SIG-M5 treated with dmso at 0.1 percent for 504 hours (cell line): ENCODE measurements around the gene NKX2-3.

Experiments
- DNase-seq: peaks from one replicate; lab custom pipeline; 2025; ENCODE audit not compliant: unreplicated experiment; lab: John Stamatoyannopoulos, UW

Gene NKX2-3

DNA sequence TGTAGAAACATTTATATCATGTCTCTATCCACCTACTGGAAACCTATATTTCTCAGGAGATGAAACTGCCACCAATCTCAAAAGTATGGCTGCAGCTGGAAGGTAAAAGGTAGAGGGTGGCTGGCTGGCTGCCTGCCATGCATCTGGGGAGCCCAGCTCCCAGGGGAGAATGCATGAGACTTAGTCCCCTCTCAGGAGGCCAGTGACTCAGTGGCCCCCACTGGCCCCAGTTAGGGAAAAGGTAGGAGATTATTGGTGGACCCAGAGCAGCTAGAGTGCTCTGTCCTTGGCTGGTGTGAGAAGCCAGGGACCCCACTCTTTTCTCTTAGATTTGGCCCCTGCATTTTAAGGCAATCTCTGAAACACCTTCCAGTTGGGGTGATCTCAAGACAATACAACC, 6.8 kb upstream of the NKX2-3 start:
- no peak for DNase-seq

DNA sequence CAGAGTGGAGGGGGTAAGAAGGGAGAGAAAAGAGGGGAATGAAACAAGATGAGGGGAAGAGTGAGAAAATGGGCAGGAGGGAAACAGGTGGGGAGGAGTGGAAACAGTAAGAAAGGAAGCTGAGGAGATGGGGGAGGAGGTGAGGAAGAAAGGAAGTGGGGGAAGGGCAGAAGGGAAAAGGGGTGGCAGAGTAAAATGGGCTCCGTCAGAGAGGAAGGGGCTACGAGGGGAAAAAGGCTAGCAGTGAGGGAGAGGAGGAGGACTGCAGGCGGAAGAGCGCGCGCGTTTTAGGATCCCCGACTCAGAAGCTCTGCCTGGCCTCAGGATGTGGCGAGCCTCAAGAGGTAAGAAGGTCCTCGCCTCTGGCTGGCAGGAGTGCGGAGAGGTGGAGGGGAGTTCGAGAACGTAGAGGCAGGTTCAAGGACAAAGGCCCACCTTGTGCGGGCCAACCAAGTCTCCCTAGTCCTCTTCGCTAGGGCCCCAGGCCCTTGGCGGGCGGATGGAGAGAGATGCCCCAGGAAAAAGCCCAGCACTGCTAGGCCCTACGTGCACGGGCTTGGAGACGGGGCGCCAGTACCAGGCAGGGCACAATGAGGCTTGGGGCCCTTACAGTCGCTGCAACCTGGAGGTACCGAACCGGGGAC, 5.8 kb upstream of the NKX2-3 start:
- no peak for DNase-seq

DNA sequence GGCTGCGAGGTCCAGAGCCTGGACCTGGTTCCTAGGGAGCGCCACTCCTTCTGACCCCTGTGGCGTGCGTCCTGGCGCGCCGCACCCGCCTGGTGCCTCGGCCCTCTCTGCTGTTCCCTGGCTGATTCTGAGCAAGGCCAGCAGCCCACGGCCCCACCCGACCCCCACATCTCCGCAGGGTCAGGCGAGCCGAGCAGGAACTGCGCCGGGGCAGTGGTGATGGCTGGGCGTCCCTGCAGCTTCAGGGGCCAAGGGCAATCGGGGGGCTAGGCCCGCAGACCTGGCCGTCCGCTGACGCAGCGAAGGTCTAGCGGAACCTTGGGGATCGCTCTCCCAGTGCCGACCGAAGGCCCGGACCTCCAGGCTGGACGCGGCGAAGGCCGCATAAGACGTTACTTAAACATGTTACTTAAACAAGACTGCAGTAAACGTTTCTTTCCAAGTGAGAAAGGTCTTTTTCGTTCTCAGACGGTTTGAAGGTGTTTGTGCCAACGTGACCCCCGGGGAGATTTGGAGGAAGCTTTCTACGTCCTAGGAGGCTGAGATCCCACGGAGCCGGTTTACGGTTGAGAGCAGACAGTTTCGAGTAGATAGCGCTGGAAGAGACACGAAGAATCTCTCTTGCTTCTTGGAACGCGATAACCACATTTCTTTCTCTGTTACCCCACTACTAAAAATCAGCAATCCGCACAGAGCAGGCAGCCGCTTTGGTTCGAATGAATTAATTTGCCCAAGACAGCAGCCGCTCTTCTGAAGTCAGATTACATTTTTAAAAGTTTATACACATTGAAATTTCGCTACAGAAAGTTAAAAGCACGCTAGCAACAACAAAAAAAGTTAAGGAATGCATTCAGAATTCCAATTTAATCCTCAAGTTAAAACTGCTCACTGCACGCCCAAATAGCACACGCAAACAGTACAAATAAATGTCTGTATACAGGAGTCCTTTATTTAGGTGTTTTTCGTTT, 4.9 kb upstream of the NKX2-3 start:
- DNase-seq: no peak

DNA sequence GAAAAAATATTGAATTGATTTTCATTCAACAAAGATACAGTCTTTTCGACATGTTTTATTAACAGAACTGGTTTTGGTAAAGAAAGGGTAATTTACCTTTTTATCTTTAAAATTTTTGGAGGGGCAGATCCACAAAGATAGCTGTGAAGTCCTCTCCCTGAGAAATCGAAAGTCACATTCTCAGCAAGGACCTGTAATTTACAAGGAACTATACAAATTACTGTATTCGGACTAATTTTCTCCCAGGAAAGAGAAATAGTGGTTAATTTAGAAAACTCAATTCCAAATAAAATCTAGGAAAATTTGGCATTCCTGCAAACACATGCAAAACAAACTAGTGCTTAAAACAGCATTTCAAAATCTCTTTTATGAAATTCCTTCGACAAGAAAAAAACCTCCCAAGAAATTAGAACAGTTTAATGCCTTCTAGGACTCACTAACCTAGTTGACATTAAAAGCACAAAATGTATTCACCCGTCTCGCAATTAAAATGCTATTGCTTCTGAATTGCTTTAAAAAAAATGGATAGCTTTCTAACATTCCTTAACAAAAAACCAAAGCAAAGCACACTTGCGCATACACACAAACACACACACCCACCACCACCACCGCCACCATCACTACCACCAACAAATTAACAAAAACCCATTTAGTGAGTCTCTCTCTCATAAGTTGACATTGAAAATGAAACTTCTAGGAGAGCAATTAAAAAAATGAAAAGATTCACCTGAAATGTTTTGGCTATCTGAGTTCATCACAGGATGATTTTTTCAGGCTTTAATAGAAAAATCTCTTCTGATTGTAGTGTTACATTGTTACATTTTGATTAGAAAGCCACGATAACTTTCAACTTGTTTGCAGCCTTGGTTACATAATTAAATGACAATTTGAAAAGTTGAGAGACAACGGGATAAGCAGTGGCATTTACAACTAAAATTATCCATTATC, 4.0 kb upstream of the NKX2-3 start:
- DNase-seq: no peak

DNA sequence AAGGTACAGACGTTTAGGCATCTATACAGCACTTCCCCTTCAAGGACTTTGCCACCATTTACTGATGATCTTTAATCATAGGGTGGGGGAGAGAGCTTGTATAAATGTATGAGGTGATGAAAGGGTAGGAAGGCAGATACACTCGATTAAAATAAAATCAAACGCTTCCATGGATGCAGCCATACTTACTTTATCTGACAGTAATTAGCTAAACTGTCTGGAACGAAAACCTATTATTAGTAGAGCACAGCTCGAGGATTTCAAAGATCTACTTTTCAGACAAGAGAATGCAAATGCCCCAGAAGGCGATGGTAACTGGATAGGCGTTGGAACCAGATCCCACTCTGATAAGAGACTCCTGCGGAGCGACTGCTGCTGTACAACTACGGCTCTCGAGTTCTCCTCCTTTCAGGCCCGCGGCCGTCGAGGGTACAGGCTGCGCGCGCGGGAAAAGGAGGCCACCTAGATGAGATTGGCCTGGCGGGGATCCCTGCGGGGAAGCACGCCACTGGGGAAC, 3.1 kb upstream of the NKX2-3 start:
- no peak for DNase-seq

DNA sequence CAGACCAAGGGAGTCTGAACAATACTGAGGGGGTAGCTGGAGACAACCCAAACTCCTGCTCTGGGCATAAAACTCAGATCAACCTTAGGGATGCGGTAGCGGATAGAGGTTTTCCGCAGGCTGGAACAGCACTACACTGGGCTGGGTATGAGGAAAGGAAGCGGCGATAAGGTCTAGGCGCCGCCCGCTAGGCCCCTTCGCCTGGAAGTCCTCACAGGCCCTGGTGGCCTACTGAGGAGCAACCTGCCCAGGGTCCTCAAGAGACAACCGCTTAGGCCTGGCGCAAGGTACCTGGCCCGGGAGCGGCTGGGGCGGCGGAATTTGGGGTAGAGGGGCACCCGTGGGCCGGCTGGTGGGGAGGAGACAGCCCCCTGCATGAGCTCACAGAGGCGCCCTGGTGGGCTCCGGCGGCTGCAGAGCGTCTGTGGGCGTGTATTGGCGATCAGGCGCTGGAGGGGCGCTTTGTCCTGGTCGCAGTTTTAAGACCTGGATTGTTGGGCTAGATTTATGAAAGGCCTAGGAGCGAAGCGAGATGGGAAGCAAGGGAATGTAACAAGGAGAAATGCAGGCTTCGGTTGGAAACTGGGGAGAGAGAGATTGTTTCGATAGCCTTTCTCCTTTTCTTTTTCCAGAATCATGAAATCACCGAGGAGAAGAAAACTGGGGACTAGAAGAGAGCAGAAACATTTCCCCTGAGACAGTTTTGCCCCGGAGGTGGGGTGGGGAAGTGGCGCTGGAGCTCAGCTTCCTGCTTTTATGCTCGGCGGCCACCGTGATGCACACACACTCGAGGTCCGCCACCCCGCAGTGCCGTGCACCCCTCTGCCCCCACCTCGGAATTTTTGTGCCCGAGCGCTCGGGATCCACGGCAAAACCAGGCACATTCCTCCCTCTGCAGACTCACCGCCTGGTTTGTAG, 2.4 kb upstream of the NKX2-3 start:
- DNase-seq: no peak

DNA sequence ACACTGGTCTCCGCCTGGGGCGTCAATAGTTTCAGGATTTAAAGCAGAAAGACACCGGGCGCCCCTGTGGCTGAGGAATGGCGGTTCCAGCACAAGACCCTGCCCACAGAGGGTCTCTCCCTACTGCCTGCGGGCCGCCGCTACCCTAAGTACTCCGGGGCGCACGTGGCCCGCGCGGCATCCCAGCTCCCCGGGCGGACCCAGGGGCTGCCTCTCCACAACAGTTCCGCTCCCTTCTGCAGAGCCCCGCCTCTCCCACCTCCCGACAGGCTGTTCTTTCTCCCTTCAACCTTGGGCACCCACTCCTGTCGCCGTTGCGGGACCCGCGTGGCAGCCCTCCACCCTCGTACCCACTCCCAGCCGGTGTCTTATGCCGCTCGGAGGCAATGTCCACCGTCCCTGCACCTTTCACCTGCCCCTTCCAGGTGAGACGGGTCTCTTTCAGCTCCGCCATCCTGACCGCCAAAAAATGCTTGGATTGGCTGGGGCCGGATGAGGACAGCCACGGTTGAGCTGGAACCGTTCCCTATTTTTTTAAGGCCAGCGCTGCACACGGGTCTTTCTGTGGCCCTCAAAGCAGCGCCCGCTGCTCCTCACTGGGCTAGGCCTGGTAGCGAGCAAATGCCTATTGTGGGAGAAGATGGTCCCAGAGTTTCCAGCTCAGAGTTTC, 1.6 kb upstream of the NKX2-3 start:
- no peak for DNase-seq

DNA sequence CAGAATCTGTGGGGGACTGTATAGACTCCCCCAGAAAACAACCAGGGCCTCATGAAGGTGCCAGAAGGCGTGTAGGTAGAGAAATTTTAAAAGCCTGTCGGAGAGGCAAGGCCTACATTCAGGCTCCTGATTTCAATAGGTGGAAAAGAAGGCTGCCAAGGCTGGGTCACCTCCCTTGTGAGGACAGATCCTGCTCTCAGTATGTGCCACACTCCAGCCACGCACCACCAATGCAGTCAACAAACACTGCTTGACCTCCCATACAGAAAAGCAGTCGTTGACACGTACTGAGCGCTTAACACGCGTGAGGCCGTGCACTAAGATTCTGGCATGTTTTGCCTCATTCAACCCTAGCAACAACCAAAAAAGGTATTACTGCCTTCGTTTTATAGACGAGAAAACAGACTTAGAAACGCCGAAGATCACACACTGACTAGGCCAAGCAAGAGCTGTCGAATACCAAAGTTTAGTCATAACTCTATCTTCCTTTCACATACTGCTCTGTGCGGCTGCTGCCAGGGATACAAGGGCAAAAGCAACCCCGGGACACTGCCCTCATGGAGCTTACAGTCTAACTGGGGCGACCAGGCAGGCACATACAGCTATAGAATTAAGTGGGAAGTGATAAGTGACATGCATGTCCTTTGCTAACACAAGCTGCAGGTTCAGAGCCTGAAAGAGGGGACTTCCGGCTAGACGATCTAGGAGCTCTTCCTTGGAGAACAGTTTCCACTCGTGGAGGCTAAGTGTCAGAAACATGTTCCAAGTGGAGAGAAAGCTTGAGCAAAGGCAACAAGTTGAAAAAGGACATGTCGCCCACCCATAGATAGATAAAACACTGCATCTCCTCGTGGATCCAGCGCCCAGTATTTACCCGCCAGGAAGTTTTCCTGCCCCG, 797 bp upstream of the NKX2-3 start:
- DNase-seq: no peak

DNA sequence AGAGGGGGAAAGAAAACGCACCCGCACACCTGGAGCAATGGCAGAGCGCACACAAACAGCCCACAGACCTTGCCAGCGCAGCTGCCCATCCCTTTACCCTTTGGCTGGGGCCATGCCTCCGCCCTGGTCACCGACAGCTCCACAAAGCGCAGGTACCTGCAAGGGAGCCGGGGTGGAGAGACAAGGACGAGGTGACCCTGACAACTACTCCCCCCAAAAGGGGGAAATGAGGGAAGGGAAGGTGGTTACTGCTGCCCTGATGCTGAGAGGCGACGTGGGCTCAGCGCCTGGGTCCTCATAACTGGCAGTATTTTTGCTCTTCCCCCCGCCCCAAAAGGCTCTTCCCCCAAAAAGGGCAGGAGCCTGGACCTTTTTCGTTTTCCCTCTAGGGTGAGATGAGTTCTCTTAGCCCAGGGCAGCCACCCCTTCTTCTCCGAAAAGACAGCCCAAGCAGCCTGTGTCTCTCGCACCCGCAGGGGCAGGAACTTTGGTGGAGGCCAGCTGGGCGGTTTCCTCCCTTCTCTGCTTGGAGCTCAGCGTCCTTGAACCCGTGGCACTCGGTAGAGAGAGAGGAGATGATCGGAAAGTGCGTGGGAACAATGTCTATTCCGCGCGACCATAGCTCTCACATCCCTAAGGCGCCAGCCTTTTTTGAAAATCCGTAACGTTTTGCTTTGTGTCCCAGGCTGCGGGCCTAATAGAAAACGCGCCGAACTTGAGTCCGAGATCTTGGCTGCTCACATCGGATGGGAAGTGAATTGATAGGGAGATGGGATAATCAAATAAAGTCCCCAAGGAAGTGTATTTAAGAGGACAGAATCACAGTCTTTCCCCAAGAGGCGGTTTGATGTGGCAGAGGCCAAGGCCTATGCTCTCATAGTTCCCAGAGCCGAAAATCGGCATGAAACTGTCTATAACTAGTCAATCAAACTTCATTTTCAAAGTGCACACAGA, 1.0 kb downstream of the NKX2-3 start:
- DNase-seq: no peak

DNA sequence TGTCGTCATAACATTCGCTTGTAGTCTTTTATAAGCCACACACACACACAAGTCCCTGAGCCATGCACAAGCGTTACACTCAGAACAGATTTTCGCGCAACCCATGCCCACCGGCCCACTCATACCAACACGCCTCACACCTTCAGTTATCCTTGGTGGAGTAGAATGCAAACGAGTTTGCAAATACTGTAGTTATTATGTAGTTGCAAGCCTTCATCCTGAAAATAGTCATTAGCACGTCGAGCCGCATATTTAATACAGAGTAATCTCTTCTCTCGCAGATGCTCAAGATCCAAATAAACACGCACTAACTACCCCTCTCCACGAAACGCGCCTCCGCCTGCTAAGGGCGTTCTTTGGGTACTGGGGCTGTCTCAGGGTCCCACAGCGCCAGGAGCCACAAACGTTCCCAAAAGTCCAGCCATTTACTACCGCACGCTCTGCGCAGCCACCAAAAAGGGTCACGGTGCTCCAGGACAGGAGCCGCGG, 1.8 kb downstream of the NKX2-3 start:
- DNase-seq: no peak

DNA sequence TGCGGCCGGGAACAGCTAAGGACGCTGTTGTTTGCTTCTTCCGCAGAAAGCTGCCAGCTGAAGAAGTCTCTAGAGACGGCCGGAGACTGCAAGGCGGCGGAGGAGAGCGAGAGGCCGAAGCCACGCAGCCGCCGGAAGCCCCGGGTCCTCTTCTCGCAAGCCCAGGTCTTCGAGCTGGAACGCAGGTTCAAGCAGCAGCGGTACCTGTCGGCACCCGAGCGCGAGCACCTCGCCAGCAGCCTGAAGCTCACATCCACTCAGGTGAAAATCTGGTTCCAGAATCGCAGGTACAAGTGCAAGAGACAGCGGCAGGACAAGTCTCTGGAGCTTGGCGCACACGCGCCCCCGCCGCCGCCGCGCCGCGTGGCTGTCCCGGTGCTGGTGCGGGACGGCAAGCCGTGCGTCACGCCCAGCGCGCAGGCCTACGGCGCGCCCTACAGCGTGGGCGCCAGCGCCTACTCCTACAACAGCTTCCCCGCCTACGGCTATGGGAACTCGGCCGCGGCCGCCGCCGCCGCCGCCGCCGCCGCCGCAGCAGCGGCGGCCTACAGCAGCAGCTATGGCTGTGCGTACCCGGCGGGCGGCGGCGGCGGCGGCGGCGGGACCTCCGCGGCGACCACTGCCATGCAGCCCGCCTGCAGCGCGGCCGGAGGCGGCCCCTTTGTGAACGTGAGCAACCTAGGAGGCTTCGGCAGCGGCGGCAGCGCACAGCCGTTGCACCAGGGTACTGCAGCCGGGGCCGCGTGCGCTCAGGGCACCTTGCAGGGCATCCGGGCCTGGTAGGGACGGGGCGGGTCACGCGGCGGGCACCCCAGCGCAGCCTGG, 2.4 kb downstream of the NKX2-3 start:
- DNase-seq: no peak

DNA sequence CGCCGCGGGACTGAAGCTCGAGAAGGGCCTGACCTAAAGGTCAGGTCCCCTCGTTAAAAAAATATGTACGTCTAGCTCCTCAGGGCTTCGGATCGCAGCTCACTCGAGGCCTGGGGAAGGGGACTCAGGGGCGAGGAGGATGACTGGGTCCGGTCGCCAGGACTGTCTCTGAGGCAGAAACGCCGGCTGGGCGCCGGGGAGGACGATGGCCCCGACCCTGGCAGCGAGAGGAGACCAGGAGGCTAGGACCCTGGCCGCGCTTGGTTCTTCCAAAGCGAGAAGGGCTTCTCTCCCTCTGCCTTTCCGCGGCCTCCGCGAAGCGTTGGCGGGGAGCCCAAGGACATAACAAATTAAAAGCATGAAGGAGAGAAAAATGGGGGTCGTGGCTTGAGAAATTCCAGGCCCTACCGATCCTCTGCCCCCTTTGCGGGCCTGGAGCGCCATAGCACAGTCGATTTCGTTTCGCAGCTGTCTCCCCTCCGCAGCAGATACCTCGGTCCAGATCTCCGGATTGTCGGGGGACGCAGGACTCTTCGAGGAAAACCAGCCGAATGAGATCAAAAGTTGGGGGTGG, 3.1 kb downstream of the NKX2-3 start:
- DNase-seq: no peak

DNA sequence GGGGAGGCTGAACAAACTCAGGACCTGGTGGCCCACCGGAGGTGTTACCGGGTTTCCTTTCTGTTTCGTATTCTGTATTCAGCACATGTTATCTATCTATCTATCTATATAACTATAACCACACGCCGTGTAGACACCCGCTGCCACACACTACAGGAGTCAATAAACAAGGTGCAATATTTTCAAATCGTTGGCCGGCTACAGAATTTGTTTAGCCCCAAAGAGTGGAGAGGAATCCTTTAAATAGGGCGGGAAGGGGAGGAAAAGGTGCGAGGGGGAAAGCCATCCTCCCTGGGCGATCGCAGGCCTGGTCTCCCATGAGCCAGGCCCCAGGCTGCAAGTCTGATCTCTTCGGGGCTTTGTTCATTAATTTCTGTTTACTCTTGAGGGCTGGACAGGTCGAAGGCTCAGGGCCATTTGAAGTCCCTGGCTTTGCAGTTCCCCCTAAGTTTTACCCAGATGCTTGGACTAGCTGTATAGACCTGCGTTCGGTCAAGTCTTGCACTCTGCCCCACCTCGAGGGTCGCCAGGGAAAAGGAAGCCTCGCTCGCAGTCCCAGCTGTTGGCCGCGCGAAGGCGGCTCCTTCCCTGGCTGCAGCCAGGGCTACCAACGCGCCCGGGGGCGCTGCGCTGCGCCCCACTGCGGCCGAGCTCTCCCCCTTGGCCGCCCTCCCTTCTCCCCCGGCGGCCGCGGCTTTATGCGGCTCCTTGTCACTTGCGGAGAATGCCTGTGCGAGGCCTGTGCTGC, 3.8 kb downstream of the NKX2-3 start:
- no peak for DNase-seq

DNA sequence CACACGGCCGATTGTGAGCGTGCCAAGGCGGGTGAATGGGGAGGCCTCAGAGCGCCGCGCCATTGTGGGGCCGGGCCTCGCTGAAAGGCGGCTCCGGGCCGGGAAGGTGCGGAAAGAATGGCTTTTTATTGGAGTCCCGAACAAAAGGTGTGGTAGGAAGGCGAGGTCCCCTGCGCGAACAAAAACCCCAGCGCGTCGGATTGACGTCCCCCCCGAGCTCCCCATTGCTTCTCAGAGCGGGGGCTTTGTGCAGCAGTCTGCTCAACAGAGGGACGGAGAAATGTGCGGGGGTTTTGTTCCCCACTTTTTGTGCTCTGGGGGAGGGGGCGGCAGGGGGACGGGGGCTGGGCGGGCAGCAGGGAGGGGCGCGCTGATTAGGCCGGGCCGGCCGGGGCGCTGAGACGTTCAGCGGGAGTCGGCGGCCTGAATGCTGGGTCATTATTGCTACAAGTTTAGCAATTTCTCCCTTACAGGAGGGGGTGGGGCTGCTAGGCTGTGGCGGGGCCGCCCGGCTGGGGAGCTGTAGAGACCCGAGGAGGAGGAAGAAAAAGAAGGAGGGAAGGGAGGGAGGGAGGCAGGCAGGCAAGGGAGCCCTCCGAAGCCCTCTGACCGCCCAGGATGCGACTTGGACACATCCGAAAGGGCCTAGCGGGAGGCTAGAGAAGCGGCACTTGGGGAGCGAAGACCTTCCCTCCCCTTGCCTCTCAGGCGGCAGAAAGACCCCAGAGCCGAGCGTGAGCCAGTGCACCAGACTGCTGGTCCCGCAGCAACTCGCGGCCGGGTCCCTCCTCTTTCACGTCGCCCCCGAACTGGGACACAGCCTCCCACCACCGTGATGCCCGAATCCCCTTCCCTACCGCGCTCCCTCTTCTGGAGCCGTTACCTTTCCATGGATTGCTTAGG, 4.6 kb downstream of the NKX2-3 start:
- peak; percentile 63 for DNase-seq
